ENCODE measurements around the gene ADAMTSL4. TPM values are rescaled to one million over a fixed set of nuclear protein-coding genes. Genes with fewer than 3 reads are reported as not detected.

ADAMTSL4 gene
- total and polyA plus RNA-seq, 9 of the 15 experiments (the other 6 are each of a cell fraction or from before 2014, with no cell fraction given): 12.7 to 212 (median 35.6) TPM

GRCh38 chr1:150579945-150580642 lies 30.9 kb downstream of the ADAMTSL4 start (continued):
- TF ChIP-seq AFF1 (IDR thresholded peaks at IDR 0.05; ENCODE audit: low read depth in 1 of 2, partially characterized antibody in 2 of 2) (peak in 1 of 2 experiments; percentile 19), CBFA2T3 (IDR thresholded peaks at IDR 0.05) (no peak), ZNF766 (CRISPR knock-in tag; conservative IDR thresholded peaks at IDR 0.05) (no peak), ADNP (tag; IDR thresholded peaks at IDR 0.05) (peak; percentile 73), PHTF2 (CRISPR knock-in tag; IDR thresholded peaks at IDR 0.05) (no peak), DACH1 (IDR thresholded peaks at IDR 0.05; ENCODE audit: partially characterized antibody) (peak; percentile 43), DNMT1 (IDR thresholded peaks at IDR 0.05) (no peak), TBL1XR1 (IDR thresholded peaks at IDR 0.05; ENCODE audit: low read length in 2 of 2) (no peak), MTA2 (IDR thresholded peaks at IDR 0.05; ENCODE audit: low read depth) (no peak), ZBTB8A (IDR thresholded peaks at IDR 0.05; ENCODE audit: partially characterized antibody) (no peak), CSDE1 (IDR thresholded peaks at IDR 0.05) (peak in 1 of 2 experiments; percentile 24; a peak in 1 of 4 replicates), ESRRB (CRISPR knock-in tag; IDR thresholded peaks at IDR 0.05; ENCODE audit: borderline replicate concordance) (no peak), MNT (conservative IDR thresholded peaks at IDR 0.05) (0 out of 4 replicates have a peak, but pooled peaks have one; percentile 16 to 26), STAG1 (CRISPR knock-in tag; IDR thresholded peaks at IDR 0.05; ENCODE audit: borderline replicate concordance) (no peak), ZNF277 (CRISPR knock-in tag; IDR thresholded peaks at IDR 0.05; ENCODE audit: borderline replicate concordance) (no peak), ZNF354B (CRISPR knock-in tag; IDR thresholded peaks at IDR 0.05) (no peak), ZNF717 (CRISPR knock-in tag; IDR thresholded peaks at IDR 0.05) (no peak), RB1 (IDR thresholded peaks at IDR 0.05; ENCODE audit: low read depth) (no peak), MTA3 (IDR thresholded peaks at IDR 0.05; ENCODE audit: borderline replicate concordance) (no peak), ATF3 (IDR thresholded peaks at IDR 0.05) (no peak), ATF3 (CRISPR knock-in tag; conservative IDR thresholded peaks at IDR 0.05) (no peak), POLR3A (IDR thresholded peaks at IDR 0.05; ENCODE audit: borderline replicate concordance, extremely low read depth, insufficient read depth, insufficient read length) (no peak)

Measured in K562 (cell line).